Fibroblast of lung (primary cell): ENCODE data around the gene UBE3D. TPM values are rescaled to one million over a fixed set of nuclear protein-coding genes. Genes with fewer than 3 reads are reported as not detected.
"Not testable (repeated sequence)": the region's sequence is repeated elsewhere in the genome, so short reads cannot be mapped to it uniquely, and the experiment has no call there.

ENCODE experiments used
- DNase-seq, 2 donors: peaks; one replicate each; pipeline versions ENCODE4 v3.0.0 to v3.0.0-alpha.2; 2010; ENCODE audit warnings: low read depth in 2 of 2
- H2AFZ ChIP-seq: 2 replicates; pipeline ENCODE4 v1.5.1; 2012; ENCODE audit warnings: low read length, control low read depth, inconsistent platforms
- H3K27ac ChIP-seq: 2 replicates; pipeline ENCODE4 v1.5.1; 2011; ENCODE audit warnings: low read length, control low read depth; ENCODE audit not compliant: insufficient read depth
- H3K27me3 ChIP-seq: 2 replicates; pipeline ENCODE4 v1.5.1; 2011; ENCODE audit warnings: mild to moderate bottlenecking, low read length; ENCODE audit not compliant: control insufficient read depth, insufficient read depth
- H3K36me3 ChIP-seq: 2 replicates; pipeline ENCODE4 v1.5.1; 2011; ENCODE audit warnings: low read length; ENCODE audit not compliant: control insufficient read depth, insufficient read depth
- H3K4me1 ChIP-seq: 2 replicates; pipeline ENCODE4 v1.5.1; 2011; ENCODE audit warnings: low read length; ENCODE audit not compliant: control insufficient read depth, insufficient read depth; ENCODE audit errors: extremely low read depth
- H3K4me2 ChIP-seq: 2 replicates; pipeline ENCODE4 v1.5.1; 2011; ENCODE audit warnings: low read length, control low read depth; ENCODE audit not compliant: insufficient read depth; ENCODE audit errors: extremely low read depth
- H3K4me3 ChIP-seq, 4 experiments: fragments of 200-600 bp in 1 of 4; sonication (generic) in 1 of 4; replicated peaks in 1 of 4; 2 replicates each; pipeline ENCODE4 v1.5.1; 2011 to 2016; ENCODE audit warnings: low read length in 4 of 4, low read depth in 3 of 4, mild to moderate bottlenecking in 3 of 4, control low read depth in 2 of 4, inconsistent platforms in 1 of 4, mixed read lengths in 1 of 4; ENCODE audit not compliant: insufficient read depth in 1 of 4; ENCODE audit errors: control extremely low read depth in 1 of 4
- H3K79me2 ChIP-seq: 2 replicates; pipeline ENCODE4 v1.5.1; 2012; ENCODE audit warnings: mild to moderate bottlenecking, low read length, inconsistent platforms; ENCODE audit not compliant: control insufficient read depth, insufficient read depth
- H3K9ac ChIP-seq: 2 replicates; pipeline ENCODE4 v1.5.1; 2011; ENCODE audit warnings: mild to moderate bottlenecking, low read length, control low read depth; ENCODE audit not compliant: insufficient read depth
- H3K9me3 ChIP-seq: 2 replicates; pipeline ENCODE4 v1.5.1; 2012; ENCODE audit warnings: low read depth, low read length; ENCODE audit not compliant: control insufficient read depth, insufficient read depth
- H4K20me1 ChIP-seq: 2 replicates; pipeline ENCODE4 v1.5.1; 2011; ENCODE audit warnings: low read length; ENCODE audit not compliant: control insufficient read depth, insufficient read depth; ENCODE audit errors: extremely low read depth
- CTCF ChIP-seq, 2 donors: IDR thresholded peaks in 1 of 2; conservative IDR thresholded peaks in 1 of 2; 1 replicate in 1 of 2; 2 replicates in 1 of 2; pipeline ENCODE4 v1.5.1; 2011 to 2012; ENCODE audit warnings: low read length in 2 of 2, control low read depth in 1 of 2, inconsistent platforms in 1 of 2, low read depth in 1 of 2, mild to moderate bottlenecking in 1 of 2
- EZH2 ChIP-seq: IDR thresholded peaks from 2 replicates; pipeline ENCODE4 v1.5.1; 2012; ENCODE audit warnings: low read length, control low read depth, mild to moderate bottlenecking; ENCODE audit errors: missing control alignments
- polyA plus RNA-seq, 2 donors: library from polyadenylated mRNA; depleted of rRNA in 1 of 2; stranded (reverse) in 1 of 2; unstranded in 1 of 2; fragments of >200 nt; gene quantifications; 2 replicates each; pipeline ENCODE4 v1.2.1, GENCODE V29; 2011 to 2012; ENCODE audit warnings: missing spikeins in 1 of 2
- total RNA-seq: library from RNA; depleted of rRNA; stranded (reverse); fragments of >200 nt; gene quantifications from 2 replicates; pipeline ENCODE4 v1.2.1, GENCODE V29; 2014

UBE3D gene
- total and polyA plus RNA-seq, 2 donors (not counting 1 experiment from before 2014, with no cell fraction given): 2.8 to 5.6 TPM

GRCh38 chr6:82862543-82862942, 203.1 kb downstream of the UBE3D start:
- H3K36me3 ChIP-seq: no peaks in the 10 kb centered on the region
- no peaks in the 10 kb centered on the region for H3K27me3 ChIP-seq
- no peak overlapping the region for H3K9ac ChIP-seq
- H3K4me1 ChIP-seq: no peaks in the 10 kb centered on the region
- no peaks in the 10 kb centered on the region for H4K20me1 ChIP-seq
- peak in 1 of 2 donors; percentile 90 for DNase-seq
- TF ChIP-seq CTCF (conservative IDR thresholded peaks at IDR 0.05 in 1 of 2, IDR thresholded peaks at IDR 0.05 in 1 of 2; ENCODE audit: low read depth in 1 of 2, low read length in 2 of 2) (no peak), EZH2 (no peak)
- no peak overlapping the region for H2AFZ ChIP-seq
- no peak overlapping the region for H3K4me2 ChIP-seq
- H3K9me3 ChIP-seq: no peaks in the 10 kb centered on the region
- no peak overlapping the region for H3K27ac ChIP-seq
- H3K79me2 ChIP-seq: no peaks in the 10 kb centered on the region
- no peak overlapping the region for H3K4me3 ChIP-seq

- no peak overlapping the region for H3K4me2 ChIP-seq
- H3K4me3 ChIP-seq: no peak overlapping the region
- H3K4me1 ChIP-seq: no peaks in the 10 kb centered on the region
- TF ChIP-seq CTCF (conservative IDR thresholded peaks at IDR 0.05 in 1 of 2, IDR thresholded peaks at IDR 0.05 in 1 of 2; ENCODE audit: low read depth in 1 of 2, low read length in 2 of 2) (no peak), EZH2 (no peak)
- H3K27me3 ChIP-seq: no peaks in the 10 kb centered on the region
- DNase-seq: peak in 1 of 2 donors; percentile 46
- H3K9ac ChIP-seq: no peak overlapping the region
- H2AFZ ChIP-seq: no peak overlapping the region
- H4K20me1 ChIP-seq: no peaks in the 10 kb centered on the region
- H3K27ac ChIP-seq: no peak overlapping the region
- no peaks in the 10 kb centered on the region for H3K36me3 ChIP-seq
- H3K9me3 ChIP-seq: no peaks in the 10 kb centered on the region
- H3K79me2 ChIP-seq: no peaks in the 10 kb centered on the region
These were observed 204.5 kb downstream of the UBE3D start for GRCh38 chr6:82861121-82861520.

GRCh38 chr6:82856077-82856476, 209.6 kb downstream of the UBE3D start:
- H4K20me1 ChIP-seq, H3K36me3 ChIP-seq, H3K27ac ChIP-seq, H3K4me1 ChIP-seq, H3K27me3 ChIP-seq, H3K9ac ChIP-seq, H3K79me2 ChIP-seq, H2AFZ ChIP-seq, H3K4me3 ChIP-seq, DNase-seq, H3K9me3 ChIP-seq, H3K4me2 ChIP-seq: not testable (repeated sequence)

- not testable (repeated sequence) for H3K27ac ChIP-seq, H2AFZ ChIP-seq, H3K36me3 ChIP-seq, DNase-seq, H3K9ac ChIP-seq, H4K20me1 ChIP-seq, H3K4me3 ChIP-seq, H3K9me3 ChIP-seq, H3K79me2 ChIP-seq, H3K27me3 ChIP-seq, H3K4me2 ChIP-seq, H3K4me1 ChIP-seq
These were observed 212.7 kb downstream of the UBE3D start for GRCh38 chr6:82852904-82853303.
